Stimulated activated naive CD8-positive, alpha-beta T cell treated with anti-CD3 and anti-CD28 coated beads, Interleukin-15, Interleukin-2, amounts not matched to agents 100 ng/mL and 50 ng/mL, for 24 hours (primary cell): ENCODE measurements around the gene SLC7A8.

Source experiments
- H3K27ac Mint-ChIP-seq: one replicate; pipeline ENCODE4 v1.8.0; 2021; ENCODE audit warnings: mild to moderate bottlenecking, mixed read lengths
- H3K27me3 Mint-ChIP-seq: one replicate; pipeline ENCODE4 v1.8.0; 2021; ENCODE audit warnings: mixed read lengths
- H3K36me3 Mint-ChIP-seq: one replicate; pipeline ENCODE4 v1.8.0; 2021; ENCODE audit warnings: low read depth, mixed read lengths
- H3K4me1 Mint-ChIP-seq: one replicate; pipeline ENCODE4 v1.8.0; 2021; ENCODE audit warnings: low read depth, mixed read lengths
- H3K4me3 Mint-ChIP-seq: one replicate; pipeline ENCODE4 v1.8.0; 2021; ENCODE audit warnings: mild to moderate bottlenecking, mixed read lengths
- H3K9me3 Mint-ChIP-seq: one replicate; pipeline ENCODE4 v1.8.0; 2021; ENCODE audit warnings: mixed read lengths

Gene SLC7A8

DNA sequence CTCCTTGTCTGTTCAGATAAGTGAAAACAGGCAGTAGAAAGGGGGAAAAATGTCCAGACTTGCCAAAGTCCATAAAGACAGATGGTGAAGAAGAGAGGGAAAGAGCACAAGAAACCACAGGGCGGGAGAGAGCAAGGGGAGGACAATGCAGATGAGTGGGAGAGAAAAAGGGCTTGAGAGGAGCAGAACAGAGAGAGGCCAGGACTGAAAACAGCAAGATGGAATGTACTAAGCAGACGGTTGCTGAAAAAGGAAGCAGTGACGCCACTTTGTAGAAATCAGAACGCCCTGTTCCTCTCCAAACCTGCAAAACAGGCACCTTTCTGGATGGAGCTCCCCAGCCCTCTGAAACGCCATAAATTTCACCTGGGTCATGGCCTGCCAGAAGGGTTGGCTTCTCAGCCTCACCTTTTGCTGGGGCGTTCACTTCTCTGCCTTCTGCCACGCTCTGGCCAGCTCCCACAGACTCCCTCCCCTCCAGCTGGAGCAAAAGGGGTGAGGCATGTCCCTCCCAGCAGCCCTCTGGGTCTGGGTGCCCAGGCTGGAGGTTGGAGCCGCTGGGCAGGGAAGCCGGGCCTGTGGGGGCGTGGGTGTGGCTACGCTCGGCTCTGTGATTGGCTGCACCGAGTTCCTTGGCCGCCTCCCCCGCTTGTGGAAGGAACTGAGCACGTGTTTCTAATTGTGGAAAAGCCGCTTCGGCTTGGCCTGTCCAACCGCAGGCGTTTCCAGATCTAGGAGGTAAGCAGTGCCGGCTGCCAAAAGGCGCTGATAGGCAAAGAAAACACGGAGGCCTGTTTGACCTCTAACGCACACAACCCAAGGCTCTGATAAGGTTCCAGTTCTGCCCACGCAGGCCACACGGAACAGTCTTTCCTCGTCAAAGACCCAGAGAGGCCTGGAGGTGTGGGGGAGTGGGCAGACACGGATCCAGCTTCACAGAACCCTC is 29.3 kb downstream of the SLC7A8 start:
- H3K4me3 Mint-ChIP-seq: no peak overlapping the region
- H3K4me1 Mint-ChIP-seq: peaks cover 21% of the 10 kb centered on the region
- no peaks in the 10 kb centered on the region for H3K36me3 Mint-ChIP-seq
- H3K9me3 Mint-ChIP-seq: no peaks in the 10 kb centered on the region
- no peaks in the 10 kb centered on the region for H3K27me3 Mint-ChIP-seq
- peak overlapping the region; percentile 24 for H3K27ac Mint-ChIP-seq

DNA sequence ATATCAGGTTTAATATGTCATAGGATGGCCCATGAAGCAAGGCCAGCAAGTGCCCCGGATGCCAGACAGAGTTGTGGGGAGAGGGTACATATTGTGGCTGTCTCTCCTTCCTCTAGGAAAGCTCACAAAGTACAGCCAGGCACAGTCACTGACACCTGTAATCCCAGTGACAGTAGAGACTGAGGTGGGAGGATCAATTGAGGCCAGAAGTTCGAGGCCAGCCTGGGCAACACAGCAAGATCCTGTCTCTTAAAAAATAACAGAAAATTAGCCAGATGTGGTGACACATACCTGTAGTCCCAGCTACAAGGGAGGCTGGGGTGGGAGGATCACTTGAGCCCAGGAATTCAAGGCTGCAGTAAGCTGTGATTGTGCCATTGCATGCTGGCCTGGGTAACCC is 32.1 kb downstream of the SLC7A8 start:
- Mint-ChIP-seq H3K27ac (no peak overlapping the region), H3K4me1 (peaks cover 21% of the 10 kb centered on the region), H3K9me3 (no peaks in the 10 kb centered on the region), H3K4me3 (no peak overlapping the region), H3K36me3 (no peaks in the 10 kb centered on the region), H3K27me3 (no peaks in the 10 kb centered on the region)

DNA sequence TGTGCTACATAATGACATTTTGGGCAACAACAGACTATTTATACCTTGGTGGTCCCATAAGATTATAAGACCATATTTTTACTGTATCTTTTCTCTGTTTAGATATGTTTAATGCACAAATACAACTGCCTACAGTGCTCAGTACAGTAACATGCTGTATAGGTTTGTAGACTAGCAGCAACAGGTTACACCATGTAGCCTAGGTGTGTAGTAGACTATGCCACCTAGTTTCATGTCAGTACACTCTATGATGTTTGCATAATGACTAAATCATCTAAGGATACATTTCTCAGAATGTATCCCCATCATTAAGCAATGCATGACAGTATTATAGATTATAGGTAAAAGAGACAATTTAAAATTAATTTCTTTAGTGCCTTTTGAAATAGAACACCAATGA is 33.7 kb downstream of the SLC7A8 start:
- H3K4me3 Mint-ChIP-seq: no peak overlapping the region
- H3K36me3 Mint-ChIP-seq: no peaks in the 10 kb centered on the region
- H3K27me3 Mint-ChIP-seq: no peaks in the 10 kb centered on the region
- H3K4me1 Mint-ChIP-seq: peaks cover 12% of the 10 kb centered on the region
- H3K27ac Mint-ChIP-seq: no peak overlapping the region
- H3K9me3 Mint-ChIP-seq: no peaks in the 10 kb centered on the region

- no peaks in the 10 kb centered on the region for H3K27me3 Mint-ChIP-seq
- peaks cover 5% of the 10 kb centered on the region for H3K4me1 Mint-ChIP-seq
- H3K36me3 Mint-ChIP-seq: no peaks in the 10 kb centered on the region
- H3K4me3 Mint-ChIP-seq: no peak overlapping the region
- no peak overlapping the region for H3K27ac Mint-ChIP-seq
- no peaks in the 10 kb centered on the region for H3K9me3 Mint-ChIP-seq
Measured at GRCh38 chr14:23148591-23149249, 34.7 kb downstream of the SLC7A8 start.

DNA sequence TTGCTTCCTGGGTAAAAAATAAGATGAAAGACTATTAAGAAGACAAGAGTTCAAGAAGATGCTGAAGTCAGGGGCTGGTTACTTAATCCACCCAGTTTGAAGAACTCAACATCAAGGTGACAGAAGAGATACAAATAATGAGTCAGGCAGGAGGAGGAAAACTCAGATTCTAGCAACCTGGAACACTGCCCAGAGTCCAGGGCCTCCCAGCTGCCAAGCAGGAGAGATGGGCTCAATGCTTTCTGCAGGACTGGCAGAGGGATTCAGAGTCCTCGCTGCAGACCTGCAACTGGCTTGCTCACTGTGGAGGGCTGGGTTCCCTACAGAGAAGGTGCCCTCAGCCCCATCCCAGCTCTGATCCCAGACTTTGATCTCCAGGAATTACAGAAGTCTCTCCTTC is 35.8 kb downstream of the SLC7A8 start:
- Mint-ChIP-seq H3K4me3 (no peak overlapping the region), H3K9me3 (no peaks in the 10 kb centered on the region), H3K36me3 (no peaks in the 10 kb centered on the region), H3K27me3 (no peaks in the 10 kb centered on the region), H3K27ac (no peak overlapping the region), H3K4me1 (no peaks in the 10 kb centered on the region)

DNA sequence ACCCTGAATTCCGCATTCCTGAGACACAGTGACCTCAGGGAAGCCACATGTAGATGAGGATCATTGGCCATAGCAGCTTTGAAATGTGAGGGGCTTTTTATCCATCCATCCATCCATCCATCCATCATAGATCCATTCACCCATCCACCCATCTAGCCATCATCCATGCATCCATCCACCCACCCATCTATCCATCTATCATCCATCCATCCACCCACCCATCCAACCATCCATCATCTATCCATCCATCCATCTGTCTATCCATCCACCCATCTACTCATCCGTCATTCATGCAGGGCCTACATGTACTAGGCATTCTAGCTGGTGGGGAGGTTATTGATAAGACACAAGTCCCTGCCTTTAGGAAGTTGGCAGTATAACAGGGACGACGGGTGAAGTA is 36.5 kb downstream of the SLC7A8 start:
- Mint-ChIP-seq H3K27me3 (no peaks in the 10 kb centered on the region), H3K9me3 (no peaks in the 10 kb centered on the region), H3K27ac (no peak overlapping the region), H3K36me3 (no peaks in the 10 kb centered on the region), H3K4me3 (no peak overlapping the region), H3K4me1 (no peaks in the 10 kb centered on the region)

DNA sequence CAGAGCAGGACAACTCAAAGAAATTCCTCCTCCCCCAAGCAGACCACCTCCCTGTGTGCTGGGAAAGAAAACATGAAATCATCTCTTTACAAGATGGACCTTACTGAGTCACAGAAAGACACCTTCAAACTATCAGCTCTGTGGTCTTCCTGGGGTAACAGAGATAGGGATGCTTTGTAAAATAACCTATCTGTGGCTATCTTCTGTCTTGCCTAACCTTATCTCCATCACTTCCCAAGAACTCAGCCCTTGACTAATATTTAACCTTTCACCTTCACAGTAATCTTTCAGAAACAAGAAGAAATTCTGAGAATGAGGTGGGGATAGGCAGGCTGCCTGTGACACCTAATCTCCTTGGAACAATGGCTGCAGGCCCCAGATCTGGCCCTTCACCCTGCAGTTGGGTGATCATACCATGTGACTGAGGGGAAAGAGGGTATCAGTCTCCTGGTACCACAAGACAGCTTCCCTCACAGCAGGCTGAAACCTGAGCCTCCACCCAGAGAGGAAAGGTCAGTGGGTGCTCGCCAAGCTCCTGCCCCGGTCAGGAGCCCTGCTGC is 37.0 kb downstream of the SLC7A8 start:
- H3K4me1 Mint-ChIP-seq: no peaks in the 10 kb centered on the region
- no peaks in the 10 kb centered on the region for H3K36me3 Mint-ChIP-seq
- no peak overlapping the region for H3K27ac Mint-ChIP-seq
- no peaks in the 10 kb centered on the region for H3K9me3 Mint-ChIP-seq
- H3K27me3 Mint-ChIP-seq: no peaks in the 10 kb centered on the region
- no peak overlapping the region for H3K4me3 Mint-ChIP-seq

- no peaks in the 10 kb centered on the region for H3K27me3 Mint-ChIP-seq
Measured at GRCh38 chr14:23145794-23146350, 37.6 kb downstream of the SLC7A8 start.

DNA sequence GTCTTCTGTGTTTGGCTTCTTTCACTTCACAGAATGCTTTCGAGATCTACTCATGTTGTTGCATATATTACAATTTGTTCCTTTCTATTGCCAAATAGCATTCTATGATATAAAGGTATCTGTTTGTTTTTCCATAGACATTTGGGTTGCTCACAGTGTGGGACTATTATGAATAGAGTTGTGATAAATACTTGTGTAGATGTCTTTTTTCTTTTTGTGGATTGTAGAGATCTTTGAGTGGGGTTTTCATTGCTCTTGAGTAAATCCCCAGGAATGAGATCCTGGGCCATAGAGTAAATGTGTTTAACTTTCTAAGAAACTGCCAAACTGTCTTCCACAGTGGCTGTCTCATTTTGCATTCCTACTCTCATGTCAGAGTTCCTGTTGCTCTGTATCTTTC is 39.5 kb downstream of the SLC7A8 start:
- Mint-ChIP-seq H3K27me3 (no peaks in the 10 kb centered on the region), H3K4me3 (no peak overlapping the region), H3K36me3 (no peaks in the 10 kb centered on the region), H3K9me3 (no peaks in the 10 kb centered on the region), H3K4me1 (no peaks in the 10 kb centered on the region), H3K27ac (no peak overlapping the region)

More at GRCh38 chr14:23145794-23146350, 37.6 kb downstream of the SLC7A8 start:
- no peaks in the 10 kb centered on the region for H3K4me1 Mint-ChIP-seq
- no peaks in the 10 kb centered on the region for H3K36me3 Mint-ChIP-seq
- H3K9me3 Mint-ChIP-seq: no peaks in the 10 kb centered on the region
- H3K27ac Mint-ChIP-seq: no peak overlapping the region
- no peak overlapping the region for H3K4me3 Mint-ChIP-seq

- Mint-ChIP-seq H3K36me3 (no peaks in the 10 kb centered on the region), H3K9me3 (no peaks in the 10 kb centered on the region), H3K27ac (no peak overlapping the region), H3K4me3 (no peak overlapping the region), H3K27me3 (no peaks in the 10 kb centered on the region), H3K4me1 (no peaks in the 10 kb centered on the region)
Measured at GRCh38 chr14:23142826-23143225, 40.6 kb downstream of the SLC7A8 start.

- H3K27me3 Mint-ChIP-seq: no peaks in the 10 kb centered on the region
- H3K4me3 Mint-ChIP-seq: no peak overlapping the region
- H3K27ac Mint-ChIP-seq: no peak overlapping the region
- no peaks in the 10 kb centered on the region for H3K4me1 Mint-ChIP-seq
- H3K9me3 Mint-ChIP-seq: no peaks in the 10 kb centered on the region
- H3K36me3 Mint-ChIP-seq: no peaks in the 10 kb centered on the region
Measured at GRCh38 chr14:23141706-23142444, 41.6 kb downstream of the SLC7A8 start.

- H3K27me3 Mint-ChIP-seq: no peaks in the 10 kb centered on the region
- no peaks in the 10 kb centered on the region for H3K36me3 Mint-ChIP-seq
- no peak overlapping the region for H3K27ac Mint-ChIP-seq
- no peaks in the 10 kb centered on the region for H3K9me3 Mint-ChIP-seq
- H3K4me1 Mint-ChIP-seq: no peaks in the 10 kb centered on the region
- H3K4me3 Mint-ChIP-seq: no peak overlapping the region
Measured at GRCh38 chr14:23140371-23140770, 43.1 kb downstream of the SLC7A8 start.

DNA sequence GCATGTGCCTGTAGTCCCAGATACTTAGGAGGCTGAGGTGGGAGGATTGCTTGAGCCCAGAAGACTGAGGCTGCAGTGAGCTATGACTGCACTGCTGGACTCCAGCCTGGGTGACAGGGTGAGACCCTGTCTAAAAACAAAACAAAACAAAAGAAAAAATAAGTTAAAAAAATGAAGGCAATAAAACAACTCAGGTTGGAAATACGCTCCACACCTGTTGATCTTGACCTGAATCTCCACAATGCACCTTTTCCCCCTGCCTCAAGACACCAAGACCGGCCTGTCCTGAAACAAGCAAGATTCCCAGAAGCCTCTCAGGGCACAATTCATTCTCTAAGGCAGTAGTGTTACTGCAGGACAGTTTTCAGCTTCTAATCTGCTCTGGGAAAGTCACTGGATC is 43.6 kb downstream of the SLC7A8 start:
- Mint-ChIP-seq H3K9me3 (no peaks in the 10 kb centered on the region), H3K36me3 (no peaks in the 10 kb centered on the region), H3K4me1 (no peaks in the 10 kb centered on the region), H3K27ac (no peak overlapping the region), H3K4me3 (no peak overlapping the region), H3K27me3 (no peaks in the 10 kb centered on the region)

DNA sequence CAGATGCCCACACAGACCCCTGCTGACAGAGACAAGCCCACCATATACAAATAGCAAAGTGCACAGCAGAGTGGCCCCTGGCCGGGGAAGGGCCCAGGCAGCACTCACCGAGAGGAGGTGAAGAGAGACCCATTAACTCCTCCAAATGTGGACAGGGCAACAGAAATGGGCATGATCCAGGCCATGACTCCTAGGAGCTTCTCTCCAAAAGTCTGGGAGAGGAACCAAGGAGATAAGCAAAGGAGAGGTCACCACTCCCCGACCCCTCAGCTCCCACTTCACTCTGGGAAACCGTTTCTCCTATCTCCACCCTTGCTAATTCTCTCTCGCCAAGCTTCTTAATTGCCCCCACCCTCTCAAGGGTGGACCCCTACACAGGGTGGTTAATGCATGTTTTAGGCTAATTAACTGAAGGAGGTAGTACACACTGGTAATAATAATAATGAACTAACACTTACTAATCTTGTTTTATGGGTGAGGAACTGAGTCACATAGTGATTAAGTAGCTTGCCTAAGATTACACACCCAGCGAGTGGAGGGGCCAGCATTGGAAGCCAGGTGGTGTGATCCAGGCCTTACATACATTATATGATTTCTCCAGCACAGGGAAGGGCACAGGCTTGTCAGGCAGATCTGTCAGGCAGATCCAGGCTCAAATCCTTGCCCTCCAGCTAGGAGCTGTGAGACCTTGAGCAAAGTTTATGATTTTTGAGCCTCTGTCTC is 45.5 kb downstream of the SLC7A8 start:
- H3K4me3 Mint-ChIP-seq: no peak overlapping the region
- H3K27me3 Mint-ChIP-seq: no peaks in the 10 kb centered on the region
- H3K27ac Mint-ChIP-seq: no peak overlapping the region
- no peaks in the 10 kb centered on the region for H3K36me3 Mint-ChIP-seq
- H3K9me3 Mint-ChIP-seq: no peaks in the 10 kb centered on the region
- no peaks in the 10 kb centered on the region for H3K4me1 Mint-ChIP-seq
